Esophagus muscularis mucosa (tissue), 3 donors: ENCODE measurements around the gene BBX.

Experiments
- POLR2AphosphoS5 ChIP-seq, 2 donors: sonication (generic); formaldehyde crosslinking; IDR thresholded peaks; one replicate each; pipeline ENCODE4 v1.6.1; 2017; ENCODE audit warnings: antibody characterized with exemption in 2 of 2
- TF ChIP-seq, protein P1 (sequence below), 3 experiments: fragments of 200-600 bp in 2 of 3; fragments of 450-650 bp in 1 of 3; sonication (generic) in 2 of 3; IDR thresholded peaks; one replicate each; pipeline ENCODE4 v1.5.1; 2017 to 2019; ENCODE audit warnings: antibody characterized with exemption in 3 of 3, mild to moderate bottlenecking in 2 of 3, moderate library complexity in 1 of 3

GRCh38 chr3:107578091-107578490, 55.3 kb downstream of the BBX start:
- no peak for TF ChIP-seq POLR2AphosphoS5 (IDR thresholded peaks at IDR 0.05)
- TF ChIP-seq, protein P1, sequence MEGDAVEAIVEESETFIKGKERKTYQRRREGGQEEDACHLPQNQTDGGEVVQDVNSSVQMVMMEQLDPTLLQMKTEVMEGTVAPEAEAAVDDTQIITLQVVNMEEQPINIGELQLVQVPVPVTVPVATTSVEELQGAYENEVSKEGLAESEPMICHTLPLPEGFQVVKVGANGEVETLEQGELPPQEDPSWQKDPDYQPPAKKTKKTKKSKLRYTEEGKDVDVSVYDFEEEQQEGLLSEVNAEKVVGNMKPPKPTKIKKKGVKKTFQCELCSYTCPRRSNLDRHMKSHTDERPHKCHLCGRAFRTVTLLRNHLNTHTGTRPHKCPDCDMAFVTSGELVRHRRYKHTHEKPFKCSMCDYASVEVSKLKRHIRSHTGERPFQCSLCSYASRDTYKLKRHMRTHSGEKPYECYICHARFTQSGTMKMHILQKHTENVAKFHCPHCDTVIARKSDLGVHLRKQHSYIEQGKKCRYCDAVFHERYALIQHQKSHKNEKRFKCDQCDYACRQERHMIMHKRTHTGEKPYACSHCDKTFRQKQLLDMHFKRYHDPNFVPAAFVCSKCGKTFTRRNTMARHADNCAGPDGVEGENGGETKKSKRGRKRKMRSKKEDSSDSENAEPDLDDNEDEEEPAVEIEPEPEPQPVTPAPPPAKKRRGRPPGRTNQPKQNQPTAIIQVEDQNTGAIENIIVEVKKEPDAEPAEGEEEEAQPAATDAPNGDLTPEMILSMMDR (IDR thresholded peaks at IDR 0.05), result no peak
